ENCODE data around the gene RPL21. TPM values are rescaled to one million over a fixed set of nuclear protein-coding genes. Genes with fewer than 3 reads are reported as not detected.

The RPL21 gene
- polyA plus RNA-seq, 3 donors = 1,311 to 1,781 (median 1,417) TPM

DNA sequence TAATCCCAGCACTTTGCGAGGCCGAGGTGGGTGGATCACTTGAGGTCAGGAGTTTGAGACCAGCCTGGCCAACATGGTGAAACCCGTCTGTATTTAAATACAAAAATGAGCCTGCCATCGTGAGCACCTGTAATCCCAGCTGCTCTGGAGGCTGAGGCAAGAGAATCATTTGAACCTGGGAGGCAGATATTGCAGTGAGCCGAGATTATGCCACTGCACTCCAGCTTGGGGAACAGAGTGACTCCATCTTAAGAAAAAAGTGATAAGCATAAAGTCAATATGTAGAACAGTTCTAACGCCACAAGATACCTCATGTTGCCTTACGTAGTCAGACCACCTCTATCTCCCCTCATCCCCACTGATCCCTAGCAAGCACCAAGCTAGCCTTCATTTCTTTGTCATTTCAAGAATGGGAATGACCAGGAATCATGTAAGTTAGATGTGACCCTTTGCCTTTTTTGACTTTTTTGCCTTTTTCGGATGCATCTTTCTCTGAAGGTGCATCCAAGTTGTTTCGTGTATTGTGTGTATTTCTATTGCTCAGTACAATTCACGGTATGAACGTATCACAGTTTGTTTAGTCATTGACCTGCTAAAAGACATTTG is 6.4 kb downstream of the RPL21 start:
- peak overlapping the region in 1 of 2 donors; percentile 80 for H3K27ac ChIP-seq (ENCODE audit: low read depth in 1 of 2, low read length in 2 of 2)
- H3K4me3 Mint-ChIP-seq = no peak overlapping the region
- WGBS (ENCODE audit: insufficient coverage) = 94% methylated on average over 7 of the region's 11 CpGs
- no peak overlapping the region for H3K4me3 ChIP-seq (replicated peaks in 1 of 3; ENCODE audit: low read depth in 2 of 3, low read length in 3 of 3)
- peaks cover 8% of the 10 kb centered on the region for H4K20me1 ChIP-seq (ENCODE audit: insufficient read depth, low read length)
- peak overlapping the region in 5 of 7 donors; percentile 13 to 76 (median 51) for H3K27ac Mint-ChIP-seq
- no peak overlapping the region for H3K9ac ChIP-seq (ENCODE audit: insufficient read depth, low read length, poor library complexity, severe bottlenecking)
- no peaks in the 10 kb centered on the region for H3K9me3 ChIP-seq (replicated peaks in 1 of 2; ENCODE audit: control insufficient read depth in 1 of 2, insufficient read depth in 1 of 2, low read length in 2 of 2)
- no peak for DNase-seq
- intact Hi-C loops (cut with micrococcal nuclease) = loop anchor here (10.0 kb wide), 2 partner anchors 167 to 367 kb away; partner anchors contain the start of genes GTF3A (in 1 of the 2), LNX2 (in 1 of the 2) and POLR1D (in 1 of the 2)
- H2AFZ ChIP-seq (ENCODE audit: insufficient read depth, low read depth, low read length, poor library complexity, severe bottlenecking) = no peak overlapping the region
- no peaks in the 10 kb centered on the region for H3K9me3 Mint-ChIP-seq
- H3K4me2 ChIP-seq (replicated peaks; ENCODE audit: extremely low read depth, low read length, poor library complexity, severe bottlenecking) = no peak overlapping the region
- no peaks in the 10 kb centered on the region for H3K27me3 Mint-ChIP-seq (ENCODE audit: low read depth in 3 of 3)
- H3K79me2 ChIP-seq (ENCODE audit: insufficient read depth, low read length) = peaks cover 52% of the 10 kb centered on the region
- H3K4me1 Mint-ChIP-seq = peaks cover 52% of the 10 kb centered on the region
- TF ChIP-seq CTCF (IDR thresholded peaks at IDR 0.05) = no peak
- no peaks in the 10 kb centered on the region for H3K27me3 ChIP-seq (ENCODE audit: control insufficient read depth in 2 of 2, insufficient read depth in 2 of 2, low read length in 2 of 2)
- peaks cover 35 to 45% of the 10 kb centered on the region in 2 donors for H3K4me1 ChIP-seq (ENCODE audit: control insufficient read depth in 1 of 2, insufficient read depth in 2 of 2, low read length in 2 of 2)
- H3K36me3 ChIP-seq (replicated peaks in 1 of 2; ENCODE audit: control insufficient read depth in 1 of 2, insufficient read depth in 2 of 2, low read length in 2 of 2) = peaks cover 45 to 57% of the 10 kb centered on the region in 2 donors
- H3K36me3 Mint-ChIP-seq = peaks cover 57 to 66% of the 10 kb centered on the region in 2 donors

GRCh38 chr13:27258637-27259386 is 7.5 kb downstream of the RPL21 start:
- 100% methylated on average over 1 of the region's 5 CpGs for WGBS (ENCODE audit: insufficient coverage)
- H4K20me1 ChIP-seq (ENCODE audit: insufficient read depth, low read length) = peaks cover 8% of the 10 kb centered on the region

More at GRCh38 chr13:27258637-27259386, 7.5 kb downstream of the RPL21 start:
- peak in 1 of 3 donors; percentile 17 for DNase-seq
- peaks cover 43% of the 10 kb centered on the region for H3K4me1 Mint-ChIP-seq
- Histone ChIP-seq H3K36me3 (replicated peaks in 1 of 2; ENCODE audit: control insufficient read depth in 1 of 2, insufficient read depth in 2 of 2, low read length in 2 of 2) (peaks cover 44 to 54% of the 10 kb centered on the region in 2 donors), H3K4me1 (ENCODE audit: control insufficient read depth in 1 of 2, insufficient read depth in 2 of 2, low read length in 2 of 2) (peaks cover 31 to 34% of the 10 kb centered on the region in 2 donors), H3K4me3 (replicated peaks in 1 of 3; ENCODE audit: low read depth in 2 of 3, low read length in 3 of 3) (no peak overlapping the region), H2AFZ (ENCODE audit: insufficient read depth, low read depth, low read length, poor library complexity, severe bottlenecking) (no peak overlapping the region), H3K4me2 (replicated peaks; ENCODE audit: extremely low read depth, low read length, poor library complexity, severe bottlenecking) (no peak overlapping the region), H3K27me3 (ENCODE audit: control insufficient read depth in 2 of 2, insufficient read depth in 2 of 2, low read length in 2 of 2) (no peaks in the 10 kb centered on the region), H3K79me2 (ENCODE audit: insufficient read depth, low read length) (peaks cover 41% of the 10 kb centered on the region), H3K27ac (ENCODE audit: low read depth in 1 of 2, low read length in 2 of 2) (peak overlapping the region in 1 of 2 donors; percentile 80), H3K9me3 (replicated peaks in 1 of 2; ENCODE audit: control insufficient read depth in 1 of 2, insufficient read depth in 1 of 2, low read length in 2 of 2) (no peaks in the 10 kb centered on the region), H3K9ac (ENCODE audit: insufficient read depth, low read length, poor library complexity, severe bottlenecking) (no peak overlapping the region)
- H3K27ac Mint-ChIP-seq = peak overlapping the region; percentile 83 to 94 (median 92)
- H3K4me3 Mint-ChIP-seq = no peak overlapping the region
- TF ChIP-seq CTCF (IDR thresholded peaks at IDR 0.05) = no peak
- H3K9me3 Mint-ChIP-seq = no peaks in the 10 kb centered on the region
- intact Hi-C loops (cut with micrococcal nuclease) = loop anchor here (10.0 kb wide), 2 partner anchors 166 to 366 kb away; partner anchors contain the start of genes GTF3A (in 1 of the 2), LNX2 (in 1 of the 2) and POLR1D (in 1 of the 2)
- H3K27me3 Mint-ChIP-seq (ENCODE audit: low read depth in 3 of 3) = no peaks in the 10 kb centered on the region
- H3K36me3 Mint-ChIP-seq = peaks cover 51 to 62% of the 10 kb centered on the region in 2 donors
